ENCODE measurements around the gene LRMDA. TPM values are rescaled to one million over a fixed set of nuclear protein-coding genes. Genes with fewer than 3 reads are reported as not detected.

Gene LRMDA
- total and polyA plus RNA-seq, 2 of the 4 experiments (the other 2 are of a cell fraction), result 0.07 TPM; not detected in 1

GRCh38 chr10:75388082-75388481 is 43.3 kb upstream of the LRMDA start:
- BruUV-seq (replicated peaks), result no TSS peak
- no peak for ATAC-seq (ENCODE audit: low read depth)

More at GRCh38 chr10:75388082-75388481, 43.3 kb upstream of the LRMDA start:
- H3K9me3 ChIP-seq (ENCODE audit: control insufficient read depth, insufficient read depth, low read length), result peaks cover 10% of the 10 kb centered on the region
- no peak overlapping the region for H2BK20ac ChIP-seq (ENCODE audit: low read depth, low read length)
- H4K5ac ChIP-seq (ENCODE audit: low read depth, low read length), result no peak overlapping the region
- no peak overlapping the region for H3K27ac ChIP-seq (ENCODE audit: insufficient read depth, low read length)
- H3K9ac ChIP-seq (ENCODE audit: low read depth, low read length), result no peak overlapping the region
- intact Hi-C loops (cut with micrococcal nuclease) (no loop called here), in situ Hi-C loops (cut with MboI; ENCODE audit: low sequenced_read_pairs) (no loop called here), dilution Hi-C loops (cut with HindIII; ENCODE audit: low sequenced_read_pairs, unreplicated experiment) (no loop called here)
- H3K9me1 ChIP-seq (ENCODE audit: insufficient read depth, low read length), result peaks cover 2% of the 10 kb centered on the region
- H3K4me3 ChIP-seq (ENCODE audit: insufficient read depth, low read depth, low read length), result no peak overlapping the region
- no peaks in the 10 kb centered on the region for H3K4me1 ChIP-seq (ENCODE audit: control insufficient read depth, insufficient read depth, low read length)
- H3K27me3 ChIP-seq (ENCODE audit: control insufficient read depth, insufficient read depth, low read length), result no peaks in the 10 kb centered on the region
- ChIA-PET POLR2A (ENCODE audit: unreplicated experiment) (no interaction called here), CTCF (interaction anchor here (0.6 kb wide), 1 partner anchor 1609 kb away, joined by 3 read pairs; no protein-coding TSS in a partner anchor)
- no peaks in the 10 kb centered on the region; a peak in 1 of 4 replicates for H3K79me1 ChIP-seq (ENCODE audit: low read depth in 1 of 2, low read length in 2 of 2)
- H2BK15ac ChIP-seq (ENCODE audit: low read depth, low read length), result no peak overlapping the region
- WGBS, 2 experiments (ENCODE audit: extremely low coverage in 2 of 2, insufficient read length in 1 of 2), result no CpG with 5 or more reads among the region's 3 CpGs
- no peak overlapping the region for H4K91ac ChIP-seq (ENCODE audit: insufficient read depth, low read depth, low read length)
- no peak overlapping the region for H4K8ac ChIP-seq (ENCODE audit: low read depth in 2 of 2, low read length in 2 of 2)
- H2BK5ac ChIP-seq (ENCODE audit: low read depth, low read length, poor library complexity, severe bottlenecking), result no peak overlapping the region
- no peak for DNase-seq
- no peaks in the 10 kb centered on the region for H4K20me1 ChIP-seq (ENCODE audit: insufficient read depth, low read length)
- no peak overlapping the region for H2AK9ac ChIP-seq (replicated peaks; ENCODE audit: low read depth, low read length, poor library complexity)
- H2AK5ac ChIP-seq (ENCODE audit: low read depth, low read length), result no peak overlapping the region
- H3K18ac ChIP-seq (ENCODE audit: low read depth, low read length), result no peak overlapping the region
- no peak overlapping the region for H2AFZ ChIP-seq (replicated peaks; ENCODE audit: low read length, poor library complexity)
- no peak overlapping the region for H3K56ac ChIP-seq (ENCODE audit: extremely low read depth, insufficient read depth, low read length)
- H3K4ac ChIP-seq (ENCODE audit: low read depth, low read length), result no peak overlapping the region
- no peak overlapping the region for H3K14ac ChIP-seq (replicated peaks; ENCODE audit: low read depth, low read length)
- no peak overlapping the region for H3K4me2 ChIP-seq (ENCODE audit: low read depth, low read length)
- H3K36me3 ChIP-seq (ENCODE audit: control insufficient read depth, insufficient read depth, low read length), result no peaks in the 10 kb centered on the region; the same call in 1 of the 2 replicates
- no peak for TF ChIP-seq FOS (IDR thresholded peaks at IDR 0.05; ENCODE audit: low read depth, low read length)
- no peak overlapping the region for H3K23ac ChIP-seq (ENCODE audit: low read depth, low read length)
- H2BK120ac ChIP-seq (ENCODE audit: low read depth, low read length), result no peak overlapping the region

Data from IMR-90 (cell line).